Measurements from ENCODE around the gene AASS.

The AASS gene

DNA sequence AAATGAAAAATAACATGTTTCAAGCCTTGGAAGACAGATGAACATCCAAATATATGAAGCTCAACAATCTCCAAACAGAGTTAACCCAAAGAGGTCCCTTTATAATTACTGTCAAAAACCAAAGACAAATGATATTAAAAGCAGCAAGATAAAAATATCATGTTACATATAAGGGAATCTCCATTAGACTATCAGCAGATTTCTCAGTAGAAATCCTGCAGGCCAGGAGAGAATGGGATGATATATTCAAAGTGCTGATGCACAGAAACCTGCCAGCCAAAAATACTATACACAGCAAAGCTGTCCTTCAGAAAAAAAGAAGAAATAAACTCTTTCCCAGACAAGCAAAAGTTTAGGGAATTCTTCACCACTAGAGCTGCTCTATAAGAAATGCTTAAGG lies 41.0 kb downstream of the AASS start:
- no peak for DNase-seq

GRCh38 chr7:122100021-122100420 lies 44.0 kb downstream of the AASS start:
- no peak for DNase-seq

GRCh38 chr7:122095642-122096041 lies 48.4 kb downstream of the AASS start:
- no peak for DNase-seq

GRCh38 chr7:122094549-122094948 lies 49.5 kb downstream of the AASS start:
- DNase-seq, result no peak

DNA sequence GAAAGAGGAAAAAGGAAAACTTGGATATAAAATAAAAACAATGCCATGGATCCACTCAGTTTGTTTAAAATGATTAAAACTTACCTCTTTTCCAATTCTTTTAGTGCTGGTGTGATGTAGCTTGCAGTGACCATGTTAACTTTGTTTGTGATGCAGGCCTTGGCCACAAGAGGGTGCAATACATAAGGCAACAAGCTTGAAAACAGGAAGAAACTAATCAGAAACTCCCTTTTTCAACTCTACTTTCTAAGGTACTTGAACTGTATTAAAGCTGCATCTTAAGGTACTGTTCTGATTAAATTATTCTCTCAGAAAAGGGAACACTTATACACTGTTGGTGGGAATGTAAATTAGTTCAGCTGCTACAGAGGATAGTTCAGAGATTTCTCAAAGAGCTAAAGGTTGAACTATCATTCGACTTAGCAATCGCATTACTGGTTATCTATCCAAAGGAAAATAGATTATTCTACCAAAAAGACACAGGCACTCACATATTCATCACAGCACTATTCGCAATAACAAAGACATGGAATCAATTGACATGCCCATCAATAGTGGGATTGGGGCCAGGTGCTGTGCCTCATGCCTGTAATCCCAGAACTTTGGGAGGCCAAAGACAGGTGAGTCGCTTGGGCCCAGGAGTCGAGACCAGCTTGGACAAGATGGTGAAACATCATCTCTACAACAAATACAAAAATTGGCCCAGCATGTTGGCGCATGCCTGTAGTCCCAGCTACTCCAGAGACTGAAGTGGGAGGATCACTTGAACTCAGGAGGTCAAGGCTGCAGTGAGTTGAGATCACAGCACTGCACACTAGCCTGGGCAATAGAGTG lies 50.9 kb downstream of the AASS start:
- DNase-seq, result peak; percentile 54

GRCh38 chr7:122082670-122083069 lies 61.4 kb downstream of the AASS start:
- no peak for DNase-seq

GRCh38 chr7:122082160-122082559 lies 61.9 kb downstream of the AASS start:
- no peak for DNase-seq

- DNase-seq, result no peak
These were observed 70.4 kb downstream of the AASS start for GRCh38 chr7:122073635-122074034.

DNA sequence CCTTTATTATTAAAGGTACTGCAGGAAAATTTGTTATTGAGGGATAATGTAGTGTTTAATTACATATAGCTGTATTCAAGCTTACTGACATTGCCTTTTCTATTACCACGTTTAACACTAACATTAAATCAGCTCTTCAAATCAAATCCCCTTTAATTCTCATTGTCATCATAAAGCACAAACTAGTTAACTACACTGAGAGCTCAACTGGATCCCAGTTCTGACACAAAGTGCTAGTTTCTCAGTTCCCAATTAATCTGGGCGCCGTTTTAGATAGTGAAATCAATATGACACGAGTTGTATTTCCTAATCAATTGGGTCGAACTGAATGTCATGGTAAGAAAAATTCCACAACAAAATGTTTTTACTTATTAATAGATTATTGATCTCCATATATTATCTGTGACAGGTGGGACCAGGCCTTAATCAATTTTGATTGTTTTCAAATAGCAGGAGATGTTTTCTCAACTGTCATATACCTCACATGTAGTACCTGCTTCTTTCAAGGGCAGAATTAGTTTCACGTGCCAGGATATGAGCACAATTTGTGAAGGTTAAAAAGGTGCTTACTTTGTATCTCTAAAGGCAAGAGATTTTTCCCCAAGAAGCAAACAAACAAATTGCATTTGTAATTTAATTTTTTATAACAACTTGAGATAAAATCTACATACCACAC lies 71.0 kb downstream of the AASS start:
- no peak for DNase-seq

DNA sequence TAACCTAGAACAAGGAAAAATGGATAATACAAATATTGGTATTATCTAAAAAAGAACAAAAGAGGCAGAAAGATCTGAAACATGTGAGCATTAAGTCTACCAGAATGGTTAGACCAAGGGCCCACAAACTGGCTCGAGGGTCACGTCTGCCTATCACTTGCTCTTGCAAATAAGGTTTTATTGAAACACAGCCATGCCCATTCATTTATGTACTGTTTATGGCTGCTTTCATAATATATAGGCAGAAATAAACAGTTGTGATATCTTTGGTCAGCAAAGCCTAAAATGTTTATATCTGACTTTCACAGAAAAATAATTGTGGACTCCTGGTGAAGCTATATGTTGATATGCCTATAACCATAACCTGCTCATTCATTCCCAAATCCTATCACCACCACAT lies 71.8 kb downstream of the AASS start:
- no peak for DNase-seq

DNA sequence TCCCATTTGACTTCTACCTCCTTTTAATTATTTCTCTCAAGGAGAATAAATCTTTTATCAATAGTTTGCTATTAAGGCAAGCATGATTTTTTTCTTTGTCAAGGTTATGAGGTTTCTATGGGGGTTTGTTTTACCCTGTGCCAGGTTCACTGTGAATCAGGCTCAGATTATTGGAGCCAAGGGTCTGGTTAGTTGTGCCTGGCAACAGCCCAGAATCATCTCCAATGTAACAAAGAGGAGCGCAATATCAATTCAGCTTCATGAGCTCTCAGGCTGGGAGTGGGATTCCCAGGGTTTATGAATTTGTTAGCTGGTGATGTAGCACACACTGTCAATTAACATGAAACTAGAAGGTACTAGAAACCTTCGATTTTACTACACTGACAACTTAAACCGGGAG lies 73.2 kb downstream of the AASS start:
- DNase-seq, result no peak

DNA sequence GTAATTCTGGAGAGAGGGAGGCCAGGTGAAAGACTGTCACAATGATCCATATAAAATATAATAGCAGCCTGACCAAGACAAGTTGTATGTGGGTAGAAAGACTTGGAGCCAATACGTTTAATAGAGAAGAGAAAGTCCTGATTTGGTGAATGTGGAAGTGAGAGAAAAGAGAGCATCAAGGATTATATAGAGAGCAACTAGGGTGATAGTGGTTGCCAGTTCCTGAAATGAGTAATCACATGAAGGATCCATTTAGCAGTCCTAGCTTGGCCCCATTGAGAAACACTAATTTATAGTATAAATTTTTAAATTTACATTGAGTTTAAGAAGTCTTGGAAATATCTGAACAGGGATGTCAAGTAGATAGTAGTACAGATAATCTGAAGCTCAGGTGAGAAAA lies 74.0 kb downstream of the AASS start:
- no peak for DNase-seq

DNA sequence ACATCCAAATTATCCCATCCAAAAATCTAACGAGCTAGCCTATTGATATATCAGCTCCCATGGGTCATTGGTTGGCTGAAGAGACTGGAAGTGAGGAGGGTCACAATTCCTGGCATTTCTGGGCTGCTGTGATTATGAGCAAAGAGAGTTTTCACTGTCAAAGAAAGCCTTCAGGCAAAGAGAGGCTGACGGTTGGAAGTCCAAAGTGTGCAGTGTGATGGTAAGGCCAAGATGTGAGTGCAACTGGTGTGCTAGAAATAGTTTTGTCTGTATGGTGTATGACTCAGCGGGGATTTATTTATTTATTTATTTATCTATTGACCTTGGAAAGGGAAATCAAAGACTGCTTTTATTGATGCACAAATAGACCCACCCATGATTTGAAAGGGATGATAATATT lies 75.0 kb downstream of the AASS start:
- no peak for DNase-seq

- DNase-seq, result no peak
These were observed 76.0 kb downstream of the AASS start for GRCh38 chr7:122068046-122068445.

- no peak for DNase-seq
These were observed 77.0 kb downstream of the AASS start for GRCh38 chr7:122067077-122067476.

- DNase-seq, result no peak
These were observed 79.1 kb downstream of the AASS start for GRCh38 chr7:122064971-122065370.

GRCh38 chr7:122063146-122063545 lies 80.9 kb downstream of the AASS start:
- DNase-seq, result no peak

GRCh38 chr7:122059542-122059941 lies 84.5 kb downstream of the AASS start:
- no peak for DNase-seq

GRCh38 chr7:122056977-122057376 lies 87.1 kb downstream of the AASS start:
- DNase-seq, result no peak

- DNase-seq, result no peak
These were observed 89.0 kb downstream of the AASS start for GRCh38 chr7:122055073-122055472.

- DNase-seq, result no peak
These were observed 89.7 kb downstream of the AASS start for GRCh38 chr7:122054393-122054792.

DNA sequence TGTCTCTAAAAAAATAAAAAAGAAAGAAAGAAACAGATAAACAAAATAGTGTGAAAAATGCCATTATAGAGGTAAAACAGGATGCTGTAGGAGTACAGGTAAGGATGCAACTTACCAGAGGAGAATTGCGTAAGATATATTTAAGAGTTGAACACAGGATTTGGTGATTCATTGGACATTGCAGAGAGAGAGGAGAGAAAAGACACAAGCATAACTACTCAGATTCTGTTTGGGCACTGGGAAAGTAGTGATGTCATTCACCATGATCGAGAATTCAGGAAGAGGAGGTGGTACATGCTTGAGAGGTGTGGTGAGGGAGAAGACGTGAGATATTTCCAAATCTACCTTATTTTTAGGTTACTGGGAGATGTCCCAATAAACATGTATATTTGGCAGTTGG lies 97.6 kb downstream of the AASS start:
- no peak for DNase-seq

DNA sequence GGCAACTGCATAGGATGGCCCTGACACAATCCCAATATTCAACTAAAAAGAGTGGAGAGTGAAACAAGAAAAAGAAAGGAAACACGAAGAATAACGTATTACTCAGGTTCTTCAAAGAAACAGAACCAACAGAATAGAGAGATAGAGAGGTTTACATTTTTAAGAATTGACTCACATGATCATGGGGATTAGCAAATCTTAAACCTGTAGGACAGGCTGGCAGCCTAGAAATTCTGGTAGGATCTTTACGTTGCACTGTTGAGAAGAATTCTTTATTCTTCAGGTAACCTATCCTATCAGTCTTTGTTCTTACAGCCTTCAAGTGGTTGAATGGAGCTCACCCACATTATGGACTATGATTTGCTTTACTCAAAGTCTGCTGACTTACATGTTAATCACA lies 103.9 kb downstream of the AASS start:
- DNase-seq, result no peak

- DNase-seq, result no peak
These were observed 105.1 kb downstream of the AASS start for GRCh38 chr7:122038904-122039303.

GRCh38 chr7:122038134-122038533 lies 105.9 kb downstream of the AASS start:
- DNase-seq, result no peak
